Cardiac fibroblast (primary cell): ENCODE data around the gene TST.

Source experiments
- DNase-seq, 2 donors: peaks; one replicate each; pipeline versions ENCODE4 v3.0.0 to v3.0.0-alpha.2; 2010; ENCODE audit warnings: low read depth in 2 of 2
- H3K4me3 ChIP-seq, 2 donors: replicated peaks in 1 of 2; 1 replicate in 1 of 2; 2 replicates in 1 of 2; pipeline ENCODE4 v1.5.1; 2011; ENCODE audit warnings: low read depth in 2 of 2, low read length in 2 of 2, mild to moderate bottlenecking in 2 of 2, moderate library complexity in 1 of 2
- TF ChIP-seq, protein P1 (sequence below): IDR thresholded peaks from one replicate; pipeline ENCODE4 v1.5.1; 2011; ENCODE audit warnings: low read depth, mild to moderate bottlenecking, low read length, inconsistent platforms

The TST gene

GRCh38 chr22:37039466-37039865 is 20.2 kb upstream of the TST start:
- DNase-seq, result no peak
- TF ChIP-seq, protein P1, sequence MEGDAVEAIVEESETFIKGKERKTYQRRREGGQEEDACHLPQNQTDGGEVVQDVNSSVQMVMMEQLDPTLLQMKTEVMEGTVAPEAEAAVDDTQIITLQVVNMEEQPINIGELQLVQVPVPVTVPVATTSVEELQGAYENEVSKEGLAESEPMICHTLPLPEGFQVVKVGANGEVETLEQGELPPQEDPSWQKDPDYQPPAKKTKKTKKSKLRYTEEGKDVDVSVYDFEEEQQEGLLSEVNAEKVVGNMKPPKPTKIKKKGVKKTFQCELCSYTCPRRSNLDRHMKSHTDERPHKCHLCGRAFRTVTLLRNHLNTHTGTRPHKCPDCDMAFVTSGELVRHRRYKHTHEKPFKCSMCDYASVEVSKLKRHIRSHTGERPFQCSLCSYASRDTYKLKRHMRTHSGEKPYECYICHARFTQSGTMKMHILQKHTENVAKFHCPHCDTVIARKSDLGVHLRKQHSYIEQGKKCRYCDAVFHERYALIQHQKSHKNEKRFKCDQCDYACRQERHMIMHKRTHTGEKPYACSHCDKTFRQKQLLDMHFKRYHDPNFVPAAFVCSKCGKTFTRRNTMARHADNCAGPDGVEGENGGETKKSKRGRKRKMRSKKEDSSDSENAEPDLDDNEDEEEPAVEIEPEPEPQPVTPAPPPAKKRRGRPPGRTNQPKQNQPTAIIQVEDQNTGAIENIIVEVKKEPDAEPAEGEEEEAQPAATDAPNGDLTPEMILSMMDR, result no peak
- H3K4me3 ChIP-seq, result no peak overlapping the region

GRCh38 chr22:37037669-37038068 is 18.4 kb upstream of the TST start:
- TF ChIP-seq, protein P1, result no peak
- DNase-seq, result no peak

DNA sequence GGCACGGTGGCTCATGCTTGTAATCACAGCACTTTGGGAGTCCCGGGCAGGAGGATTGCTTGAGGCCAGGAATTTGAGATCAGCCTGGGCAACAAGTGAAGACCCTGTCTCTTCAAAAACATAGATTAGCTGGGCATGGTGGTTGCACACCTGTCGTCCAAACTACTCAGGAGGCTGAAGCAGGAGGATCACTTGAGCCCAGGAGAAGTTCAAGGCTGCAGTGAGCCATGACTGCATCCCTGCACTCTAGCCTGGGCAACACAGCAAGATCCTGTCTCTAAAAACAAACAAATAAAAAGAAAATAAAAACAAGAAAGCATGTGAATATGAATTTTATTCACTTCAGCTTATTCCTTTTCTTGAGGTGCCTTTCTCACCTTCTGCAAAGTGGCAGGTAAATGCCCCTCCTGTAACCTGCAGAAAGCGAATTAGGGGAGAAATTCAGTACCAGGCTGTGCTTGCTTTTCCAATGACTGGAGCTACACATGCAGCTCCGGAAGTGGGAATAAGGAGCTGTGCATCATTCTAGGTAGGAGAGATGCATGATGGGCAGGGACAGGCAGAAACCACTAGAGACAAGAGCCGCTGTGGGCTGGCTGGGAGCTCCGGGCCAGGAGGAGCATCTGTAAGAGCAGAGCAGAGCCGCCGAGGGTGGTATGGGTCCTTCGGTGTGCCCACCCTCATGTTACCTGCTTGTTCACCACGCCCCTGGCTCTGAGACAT is 17.6 kb upstream of the TST start:
- DNase-seq, result no peak
- TF ChIP-seq, protein P1, result no peak
- H3K4me3 ChIP-seq, result no peak overlapping the region

More at GRCh38 chr22:37037669-37038068, 18.4 kb upstream of the TST start:
- H3K4me3 ChIP-seq, result no peak overlapping the region

- TF ChIP-seq, protein P1, result no peak
- no peak overlapping the region for H3K4me3 ChIP-seq
- DNase-seq, result no peak
These were observed 14.6 kb upstream of the TST start for GRCh38 chr22:37033605-37034430.

- TF ChIP-seq, protein P1, result no peak
- H3K4me3 ChIP-seq, result no peak overlapping the region
- DNase-seq, result peak; percentile 71 to 94
These were observed 13.6 kb upstream of the TST start for GRCh38 chr22:37032535-37033460.

DNA sequence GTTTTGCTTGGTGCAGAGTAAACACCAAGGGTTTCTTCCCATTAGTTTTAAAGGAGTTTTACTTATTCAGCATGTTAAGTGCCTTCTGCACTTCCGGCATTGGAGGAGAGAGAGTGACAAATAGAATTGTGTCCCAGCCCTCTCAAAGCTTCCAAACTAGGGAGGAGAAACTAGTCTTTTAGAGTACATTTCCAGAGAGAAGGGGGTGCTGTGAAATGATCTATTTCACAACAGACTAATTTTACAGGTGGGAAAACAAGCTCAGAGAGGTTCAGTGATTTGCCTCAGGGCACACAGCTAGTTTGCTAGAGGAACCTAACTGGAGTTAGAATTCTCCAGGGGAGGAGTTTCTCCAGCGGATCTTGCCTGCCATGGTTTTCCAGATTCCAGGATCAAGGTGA is 12.9 kb upstream of the TST start:
- no peak for DNase-seq
- no peak overlapping the region for H3K4me3 ChIP-seq
- TF ChIP-seq, protein P1, result no peak
